H9 (cell line): ENCODE results near the gene RAI14. TPM values are rescaled to one million over a fixed set of nuclear protein-coding genes. Genes with fewer than 3 reads are reported as not detected.

Experiments
- DNase-seq: peaks from one replicate; pipeline ENCODE4 v3.0.0-alpha.2; 2017
- H2AFZ ChIP-seq: one replicate; pipeline ENCODE4 v1.6.1; 2013; ENCODE audit warnings: mild to moderate bottlenecking, low read length, control low read depth, moderate library complexity
- H2AK5ac ChIP-seq: 2 replicates; pipeline ENCODE4 v1.6.1; 2013; ENCODE audit warnings: low read length, control low read depth, mixed read lengths; ENCODE audit not compliant: insufficient read length
- H2BK120ac ChIP-seq: one replicate; pipeline ENCODE4 v1.6.1; 2013; ENCODE audit warnings: low read depth, mild to moderate bottlenecking, low read length, control low read depth, inconsistent platforms; ENCODE audit not compliant: poor library complexity, severe bottlenecking
- H2BK12ac ChIP-seq: 2 replicates; pipeline ENCODE4 v1.6.1; 2013; ENCODE audit warnings: low read length, control low read depth, mixed read lengths, low read depth; ENCODE audit not compliant: insufficient read length
- H2BK15ac ChIP-seq: 2 replicates; pipeline ENCODE4 v1.6.1; 2013; ENCODE audit warnings: low read depth, low read length, control low read depth
- H2BK20ac ChIP-seq: one replicate; pipeline ENCODE4 v1.6.1; 2013; ENCODE audit warnings: low read depth, mild to moderate bottlenecking, low read length, control low read depth, inconsistent platforms; ENCODE audit not compliant: poor library complexity, severe bottlenecking
- H2BK5ac ChIP-seq: 2 replicates; pipeline ENCODE4 v1.6.1; 2013; ENCODE audit warnings: low read length, control low read depth, mixed read lengths; ENCODE audit not compliant: insufficient read length
- H3K14ac ChIP-seq: 2 replicates; pipeline ENCODE4 v1.6.1; 2013; ENCODE audit warnings: low read length, control low read depth; ENCODE audit not compliant: insufficient read depth
- H3K18ac ChIP-seq: 2 replicates; pipeline ENCODE4 v1.6.1; 2013; ENCODE audit warnings: low read depth, mild to moderate bottlenecking, mixed read lengths, low read length, control low read depth; ENCODE audit not compliant: insufficient read length
- H3K23ac ChIP-seq: 2 replicates; pipeline ENCODE4 v1.6.1; 2013; ENCODE audit warnings: low read length, control low read depth, mixed read lengths, low read depth; ENCODE audit not compliant: insufficient read length
- H3K23me2 ChIP-seq: 2 replicates; pipeline ENCODE4 v1.6.1; 2013; ENCODE audit warnings: low read depth, mild to moderate bottlenecking, mixed read lengths, low read length, control low read depth; ENCODE audit not compliant: insufficient read length, poor library complexity, severe bottlenecking
- H3K27ac ChIP-seq: 2 replicates; pipeline ENCODE4 v1.5.1; 2013; ENCODE audit warnings: low read length, control low read depth, mixed read lengths, low read depth; ENCODE audit not compliant: insufficient read length
- H3K27me3 ChIP-seq: 2 replicates; pipeline ENCODE4 v1.6.1; 2013; ENCODE audit warnings: low read length, control low read depth, inconsistent platforms; ENCODE audit not compliant: insufficient read depth
- H3K4ac ChIP-seq: 2 replicates; pipeline ENCODE4 v1.6.1; 2013; ENCODE audit warnings: low read depth, mild to moderate bottlenecking, control low read depth, inconsistent platforms, low read length, moderate library complexity
- H3K4me1 ChIP-seq: 2 replicates; pipeline ENCODE4 v1.6.1; 2013; ENCODE audit warnings: low read length, control low read depth, inconsistent platforms; ENCODE audit not compliant: insufficient read depth
- H3K4me2 ChIP-seq: 2 replicates; pipeline ENCODE4 v1.6.1; 2013; ENCODE audit warnings: low read length, control low read depth, mixed read lengths; ENCODE audit not compliant: insufficient read length, insufficient read depth
- H3K56ac ChIP-seq: 2 replicates; pipeline ENCODE4 v1.6.1; 2013; ENCODE audit warnings: low read depth, mild to moderate bottlenecking, mixed read lengths, low read length, control low read depth; ENCODE audit not compliant: insufficient read length
- H3K79me1 ChIP-seq: 2 replicates; pipeline ENCODE4 v1.6.1; 2013; ENCODE audit warnings: low read depth, mild to moderate bottlenecking, moderate library complexity, low read length, control low read depth, inconsistent platforms; ENCODE audit not compliant: insufficient read depth, poor library complexity, severe bottlenecking
- H3K79me2 ChIP-seq: 2 replicates; pipeline ENCODE4 v1.6.1; 2013; ENCODE audit warnings: low read length, control low read depth, inconsistent platforms; ENCODE audit not compliant: insufficient read depth
- H3K9ac ChIP-seq: 2 replicates; pipeline ENCODE4 v1.6.1; 2013; ENCODE audit warnings: low read length, control low read depth, mixed read lengths; ENCODE audit not compliant: insufficient read length; ENCODE audit errors: extremely low read depth
- H3K9me3 ChIP-seq: one replicate; pipeline ENCODE4 v1.6.1; 2013; ENCODE audit warnings: low read depth, low read length, inconsistent platforms; ENCODE audit not compliant: control insufficient read depth
- H3T11ph ChIP-seq: one replicate; pipeline ENCODE4 v1.6.1; 2013; ENCODE audit warnings: mild to moderate bottlenecking, low read length, control low read depth, inconsistent platforms
- H4K20me1 ChIP-seq: one replicate; pipeline ENCODE4 v1.6.1; 2013; ENCODE audit not compliant: control insufficient read depth, insufficient read length, insufficient read depth
- H4K5ac ChIP-seq: 2 replicates; pipeline ENCODE4 v1.6.1; 2013; ENCODE audit warnings: low read depth, mild to moderate bottlenecking, mixed read lengths, low read length, control low read depth; ENCODE audit not compliant: insufficient read length
- H4K8ac ChIP-seq: replicated peaks from 2 replicates; pipeline ENCODE4 v1.6.1; 2013; ENCODE audit warnings: low read length, control low read depth, mixed read lengths, low read depth; ENCODE audit not compliant: insufficient read length
- H4K91ac ChIP-seq: 2 replicates; pipeline ENCODE4 v1.6.1; 2013; ENCODE audit warnings: low read depth, mild to moderate bottlenecking, moderate library complexity, mixed read lengths, low read length, control low read depth; ENCODE audit not compliant: insufficient read length
- H3K27ac Mint-ChIP-seq, 3 experiments: 2 replicates in 2 of 3; 3 replicates in 1 of 3; pipeline ENCODE4 v1.8.0; 2020 to 2021; ENCODE audit warnings: mixed read lengths in 3 of 3, mild to moderate bottlenecking in 1 of 3, moderate library complexity in 1 of 3
- H3K27me3 Mint-ChIP-seq: 2 replicates; pipeline ENCODE4 v1.8.0; 2021; ENCODE audit warnings: low read depth, mild to moderate bottlenecking, moderate library complexity, mixed read lengths
- H3K36me3 Mint-ChIP-seq, 3 experiments: 2 replicates in 2 of 3; 3 replicates in 1 of 3; pipeline ENCODE4 v1.8.0; 2020 to 2021; ENCODE audit warnings: low read depth in 3 of 3, mixed read lengths in 3 of 3; ENCODE audit not compliant: insufficient read depth in 1 of 3
- H3K4me1 Mint-ChIP-seq, 2 experiments: 2 replicates each; pipeline ENCODE4 v1.8.0; 2020; ENCODE audit warnings: mixed read lengths in 2 of 2
- H3K4me3 Mint-ChIP-seq, 2 experiments: 2 replicates in 1 of 2; 3 replicates in 1 of 2; pipeline ENCODE4 v1.8.0; 2020 to 2021; ENCODE audit warnings: mild to moderate bottlenecking in 2 of 2, mixed read lengths in 2 of 2, moderate library complexity in 1 of 2
- H3K9me3 Mint-ChIP-seq, 2 experiments: 2 replicates in 1 of 2; 3 replicates in 1 of 2; pipeline ENCODE4 v1.8.0; 2020; ENCODE audit warnings: mild to moderate bottlenecking in 2 of 2, mixed read lengths in 2 of 2, moderate library complexity in 1 of 2
- WGBS: extraction: QIAGEN DNeasy Blood & Tissue Kit; methylation state at CpG from one replicate; pipeline ENCODE4 v1.1.7; 2013; ENCODE audit warnings: missing lambda C conversion rate, low lambda C conversion rate, mixed read lengths; ENCODE audit not compliant: insufficient read length; ENCODE audit errors: extremely low coverage; 5-methylcytosine and 5-hydroxymethylcytosine counted together
- total RNA-seq: library from RNA; stranded (reverse); gene quantifications from 2 replicates; pipeline ENCODE4 v1.2.1, GENCODE V29; 2021
- TF ChIP-seq, protein P1 (sequence below): fragments of 200-600 bp; sonication (generic); conservative IDR thresholded peaks from 3 replicates; pipeline ENCODE4 v1.8.0; 2021; ENCODE audit warnings: antibody characterized with exemption, mild to moderate bottlenecking

RAI14 gene
- total RNA-seq, 1 experiment from 2014 or later = 127 TPM

DNA sequence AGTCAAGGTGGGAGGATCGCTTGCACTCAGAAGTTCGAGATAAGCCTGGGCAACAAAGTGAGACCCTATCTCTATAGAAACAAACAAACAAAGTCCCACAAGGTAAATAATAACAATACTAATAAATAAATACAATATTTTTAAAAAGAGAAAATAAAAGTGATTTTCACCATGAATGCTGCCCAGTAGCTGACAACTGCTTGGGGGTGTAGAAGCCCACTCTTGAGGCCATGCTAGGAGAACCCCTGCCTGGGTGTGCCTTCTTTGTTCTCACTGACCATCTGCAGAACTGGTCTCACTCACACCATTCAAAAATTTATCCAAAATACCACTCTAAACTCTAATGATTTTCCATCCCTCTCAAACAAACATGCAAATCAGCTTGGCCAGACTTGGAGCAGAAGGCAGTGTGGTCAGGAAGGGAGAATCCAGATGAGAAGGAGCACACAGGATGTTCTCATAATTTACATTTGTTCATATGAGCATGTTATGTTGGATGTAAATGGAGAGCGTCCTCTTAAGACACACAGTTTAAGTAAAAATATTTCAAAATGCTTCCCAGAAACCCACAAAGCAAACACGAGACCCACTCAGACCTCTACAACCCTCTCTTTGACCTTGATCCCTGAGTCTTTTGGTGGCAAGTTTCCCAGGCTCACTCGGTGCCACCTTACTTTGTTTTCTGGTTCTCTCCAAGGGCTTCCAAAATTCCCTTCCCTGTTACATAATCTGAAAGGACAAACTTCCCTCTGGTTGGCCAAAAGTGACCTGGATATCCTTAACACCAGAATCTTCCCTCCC lies 7.9 kb upstream of the RAI14 start:
- Histone ChIP-seq H3K9me3 (no peaks in the 10 kb centered on the region), H3K79me2 (no peaks in the 10 kb centered on the region), H3K14ac (no peak overlapping the region), H3K18ac (no peak overlapping the region), H3K4ac (no peak overlapping the region), H2BK20ac (no peak overlapping the region), H2BK12ac (no peak overlapping the region), H4K8ac (no peak overlapping the region), H3K27ac (no peak overlapping the region), H3K56ac (no peak overlapping the region), H2AFZ (no peak overlapping the region), H4K5ac (no peak overlapping the region), H4K91ac (no peak overlapping the region), H3T11ph (no peak overlapping the region), H2BK120ac (no peak overlapping the region), H3K9ac (no peak overlapping the region), H3K4me2 (no peak overlapping the region), H3K27me3 (no peaks in the 10 kb centered on the region), H4K20me1 (no peaks in the 10 kb centered on the region), H3K23ac (no peak overlapping the region), H3K4me1 (no peaks in the 10 kb centered on the region), H2BK15ac (no peak overlapping the region), H3K79me1 (no peaks in the 10 kb centered on the region), H2BK5ac (no peak overlapping the region), H2AK5ac (no peak overlapping the region), H3K23me2 (no peaks in the 10 kb centered on the region)
- H3K9me3 Mint-ChIP-seq = peaks cover 22 to 24% of the 10 kb centered on the region in 2 experiments
- H3K4me3 Mint-ChIP-seq = no peak overlapping the region
- H3K27me3 Mint-ChIP-seq = peaks cover 5% of the 10 kb centered on the region
- H3K27ac Mint-ChIP-seq = no peak overlapping the region
- TF ChIP-seq, protein P1, sequence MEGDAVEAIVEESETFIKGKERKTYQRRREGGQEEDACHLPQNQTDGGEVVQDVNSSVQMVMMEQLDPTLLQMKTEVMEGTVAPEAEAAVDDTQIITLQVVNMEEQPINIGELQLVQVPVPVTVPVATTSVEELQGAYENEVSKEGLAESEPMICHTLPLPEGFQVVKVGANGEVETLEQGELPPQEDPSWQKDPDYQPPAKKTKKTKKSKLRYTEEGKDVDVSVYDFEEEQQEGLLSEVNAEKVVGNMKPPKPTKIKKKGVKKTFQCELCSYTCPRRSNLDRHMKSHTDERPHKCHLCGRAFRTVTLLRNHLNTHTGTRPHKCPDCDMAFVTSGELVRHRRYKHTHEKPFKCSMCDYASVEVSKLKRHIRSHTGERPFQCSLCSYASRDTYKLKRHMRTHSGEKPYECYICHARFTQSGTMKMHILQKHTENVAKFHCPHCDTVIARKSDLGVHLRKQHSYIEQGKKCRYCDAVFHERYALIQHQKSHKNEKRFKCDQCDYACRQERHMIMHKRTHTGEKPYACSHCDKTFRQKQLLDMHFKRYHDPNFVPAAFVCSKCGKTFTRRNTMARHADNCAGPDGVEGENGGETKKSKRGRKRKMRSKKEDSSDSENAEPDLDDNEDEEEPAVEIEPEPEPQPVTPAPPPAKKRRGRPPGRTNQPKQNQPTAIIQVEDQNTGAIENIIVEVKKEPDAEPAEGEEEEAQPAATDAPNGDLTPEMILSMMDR = no peak
- no peak for DNase-seq
- no peaks in the 10 kb centered on the region for H3K4me1 Mint-ChIP-seq
- H3K36me3 Mint-ChIP-seq = peaks cover 7 to 25% (median 10%) of the 10 kb centered on the region in 3 experiments; a peak in 6 of 7 replicates
- no CpG with 5 or more reads among the region's 5 CpGs for WGBS
